Activated naive CD4-positive, alpha-beta T cell treated with anti-CD3 and anti-CD28 coated beads for 36 hours (primary cell): ENCODE results near the gene ZNF263. TPM values are rescaled to one million over a fixed set of nuclear protein-coding genes. Genes with fewer than 3 reads are reported as not detected.
A peak's percentile ranks its signal among the peaks of the same experiment; 100 is the strongest.

ENCODE experiments used
- CTCF ChIA-PET: fragments of 350-600 bp; sonication (Branson Sonifier 250); formaldehyde crosslinking; loops from one replicate; lab custom pipeline; 2021; ENCODE audit warnings: antibody characterized with exemption; lab: Charles Lee
- DNase-seq: peaks from one replicate; pipeline ENCODE4 v3.0.0-alpha.2; 2020
- H3K27ac Mint-ChIP-seq: one replicate; pipeline ENCODE4 v1.8.0; 2021; ENCODE audit warnings: mild to moderate bottlenecking, mixed read lengths
- H3K27me3 Mint-ChIP-seq: one replicate; pipeline ENCODE4 v1.8.0; 2021; ENCODE audit warnings: low read depth, mixed read lengths
- H3K36me3 Mint-ChIP-seq: one replicate; pipeline ENCODE4 v1.8.0; 2021; ENCODE audit warnings: low read depth, mixed read lengths
- H3K4me1 Mint-ChIP-seq: one replicate; pipeline ENCODE4 v1.8.0; 2021; ENCODE audit warnings: low read depth, mixed read lengths
- H3K4me3 Mint-ChIP-seq: one replicate; pipeline ENCODE4 v1.8.0; 2021; ENCODE audit warnings: mild to moderate bottlenecking, moderate library complexity, mixed read lengths
- H3K9me3 Mint-ChIP-seq: one replicate; pipeline ENCODE4 v1.8.0; 2021; ENCODE audit warnings: mixed read lengths
- intact Hi-C: fragments of 100-400 bp; cut with micrococcal nuclease; formaldehyde crosslinking; loops from one replicate; pipeline ENCODE4 v1.15.1; 2023
- total RNA-seq, 2 experiments: library from RNA; stranded (reverse); gene quantifications; one replicate each; pipeline ENCODE4 v1.2.3, GENCODE V29; 2021

Gene ZNF263
- total RNA-seq, result 10 to 100 TPM in 1 of 2 experiments, 1 to 10 TPM in 1; 9.1 to 12.2 TPM

GRCh38 chr16:3282730-3283542 is at the start of gene ZNF263:
ZNF263 (plus strand) TSS chr16:3283491; CDS start chr16:3283819, 328 bp downstream.
- peak within 1 kb of the TSS; percentile 95 for H3K4me3 Mint-ChIP-seq
- H3K9me3 Mint-ChIP-seq, result peaks cover 13% of the 10 kb centered on the region
- DNase-seq, result peak; percentile 96
- intact Hi-C loops, result loop anchor here (1.0 to 2.0 kb wide), 10 partner anchors 19 to 217 kb away; partner anchors contain the start of genes OR1F1, TIGD7, ZNF174 and ZNF200
- peak within 1 kb of the TSS; percentile 97 for H3K27ac Mint-ChIP-seq
- H3K36me3 Mint-ChIP-seq, result peaks cover 42% of the 10 kb centered on the region
- peaks cover 28% of the 10 kb centered on the region for H3K4me1 Mint-ChIP-seq
- CTCF ChIA-PET, result interaction anchor here (0.9 kb wide), 1 partner anchor 153 kb away, joined by 4 read pairs; no protein-coding TSS in a partner anchor
- H3K27me3 Mint-ChIP-seq, result no peaks in the 10 kb centered on the region

- H3K4me3 Mint-ChIP-seq, result peak overlapping the region; percentile 83
- peaks cover 28% of the 10 kb centered on the region for H3K4me1 Mint-ChIP-seq
- H3K27ac Mint-ChIP-seq, result peak overlapping the region; percentile 90
- CTCF ChIA-PET, result interaction anchor here (0.6 kb wide), 1 partner anchor 88 kb away, joined by 5 read pairs; no protein-coding TSS in a partner anchor
- no peaks in the 10 kb centered on the region for H3K27me3 Mint-ChIP-seq
- no peak for DNase-seq
- peaks cover 42% of the 10 kb centered on the region for H3K36me3 Mint-ChIP-seq
- H3K9me3 Mint-ChIP-seq, result peaks cover 18% of the 10 kb centered on the region
- intact Hi-C loops, result loop anchor here (2.0 kb wide), 2 partner anchors 46 to 130 kb away; partner anchors contain the start of gene OR1F1
Observed at GRCh38 chr16:3234543-3234856, 48.8 kb upstream of the ZNF263 start.

GRCh38 chr16:3234857-3235561 is 48.3 kb upstream of the ZNF263 start, which contains the start of gene ZNF200:
ZNF200 (minus strand) TSS chr16:3235158; CDS start chr16:3233755, 1,403 bp downstream.
- peak within 1 kb of the TSS; percentile 90 for H3K27ac Mint-ChIP-seq
- CTCF ChIA-PET, result no interaction called here
- no peaks in the 10 kb centered on the region for H3K27me3 Mint-ChIP-seq
- H3K4me1 Mint-ChIP-seq, result peaks cover 28% of the 10 kb centered on the region
- intact Hi-C loops, result loop anchor here (1.0 to 2.0 kb wide), 7 partner anchors 20 to 166 kb away; partner anchors contain the start of genes OR1F1, TIGD7, ZNF174 and ZNF263
- DNase-seq, result peak; percentile 98
- peak within 1 kb of the TSS; percentile 83 for H3K4me3 Mint-ChIP-seq
- peaks cover 16% of the 10 kb centered on the region for H3K9me3 Mint-ChIP-seq
- H3K36me3 Mint-ChIP-seq, result peaks cover 38% of the 10 kb centered on the region

DNA sequence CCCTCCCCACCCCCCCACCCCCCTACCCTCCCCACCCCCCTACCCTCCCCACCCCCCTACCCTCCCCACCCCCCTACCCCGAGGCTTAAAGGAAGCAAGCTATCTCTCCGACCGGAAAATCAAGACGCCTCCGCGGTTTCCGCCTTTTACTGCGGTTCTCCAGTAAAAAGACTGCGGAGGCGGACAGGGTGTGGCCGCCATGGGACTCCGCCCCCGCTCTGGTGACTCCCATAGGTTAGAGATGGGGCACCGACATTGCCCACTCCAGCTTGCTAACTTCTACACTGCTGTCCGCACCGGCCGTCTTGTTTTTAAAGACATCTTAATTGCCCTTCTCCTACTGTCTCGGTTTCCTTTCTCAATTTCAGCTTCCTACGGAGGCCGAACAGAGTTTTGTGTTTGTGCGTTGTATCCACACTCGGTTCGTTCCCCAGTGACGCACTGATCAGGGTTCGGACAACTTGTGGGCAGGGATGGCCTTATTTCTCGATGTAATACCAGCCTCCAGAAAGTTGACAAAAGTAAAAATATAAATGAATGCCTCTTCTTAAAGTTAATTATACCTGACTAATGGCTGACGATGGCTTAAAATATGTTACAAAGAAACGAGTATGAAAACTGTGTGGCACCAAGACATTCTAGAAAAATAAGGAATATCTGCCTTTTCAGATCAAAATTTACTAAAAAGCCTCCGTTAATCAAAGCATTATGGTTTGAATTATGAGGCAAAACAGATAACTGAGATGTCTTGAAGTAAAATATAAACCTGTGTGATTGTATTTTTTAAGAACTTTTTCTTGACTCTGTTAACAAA is 47.2 kb upstream of the ZNF263 start:
- intact Hi-C loops, result loop anchor here (1.0 to 2.0 kb wide), 7 partner anchors 21 to 165 kb away; partner anchors contain the start of genes OR1F1, TIGD7, ZNF174 and ZNF263
- peak overlapping the region; percentile 61 for H3K27ac Mint-ChIP-seq
- peaks cover 28% of the 10 kb centered on the region for H3K36me3 Mint-ChIP-seq
- H3K4me1 Mint-ChIP-seq, result peaks cover 28% of the 10 kb centered on the region
- peak; percentile 70 for DNase-seq
- H3K27me3 Mint-ChIP-seq, result no peaks in the 10 kb centered on the region
- peak overlapping the region; percentile 71 for H3K4me3 Mint-ChIP-seq
- peaks cover 10% of the 10 kb centered on the region for H3K9me3 Mint-ChIP-seq
- CTCF ChIA-PET, result no interaction called here

DNA sequence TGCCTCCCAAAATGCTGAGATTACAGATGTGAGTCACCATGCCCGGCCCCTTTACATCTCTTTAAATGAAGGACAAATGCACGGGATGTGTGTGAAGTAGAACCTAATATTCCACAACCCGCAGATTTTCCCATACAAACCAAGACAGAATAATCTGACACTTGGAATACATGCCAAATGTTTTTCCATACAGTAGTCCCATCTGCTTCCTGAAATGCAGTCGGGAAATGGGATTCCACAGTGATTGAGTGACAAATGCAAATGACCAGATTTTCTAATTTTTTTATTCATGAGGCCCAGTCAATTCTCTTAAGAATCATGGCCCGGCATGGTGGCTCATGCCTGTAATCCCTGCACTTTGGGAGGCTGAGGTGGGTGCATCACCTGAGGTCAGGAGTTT is 41.5 kb upstream of the ZNF263 start:
- Mint-ChIP-seq H3K9me3 (no peaks in the 10 kb centered on the region), H3K27ac (no peak overlapping the region), H3K4me1 (no peaks in the 10 kb centered on the region), H3K36me3 (no peaks in the 10 kb centered on the region), H3K27me3 (no peaks in the 10 kb centered on the region), H3K4me3 (no peak overlapping the region)
- DNase-seq, result no peak
- CTCF ChIA-PET, result no interaction called here
- intact Hi-C loops, result no loop called here

DNA sequence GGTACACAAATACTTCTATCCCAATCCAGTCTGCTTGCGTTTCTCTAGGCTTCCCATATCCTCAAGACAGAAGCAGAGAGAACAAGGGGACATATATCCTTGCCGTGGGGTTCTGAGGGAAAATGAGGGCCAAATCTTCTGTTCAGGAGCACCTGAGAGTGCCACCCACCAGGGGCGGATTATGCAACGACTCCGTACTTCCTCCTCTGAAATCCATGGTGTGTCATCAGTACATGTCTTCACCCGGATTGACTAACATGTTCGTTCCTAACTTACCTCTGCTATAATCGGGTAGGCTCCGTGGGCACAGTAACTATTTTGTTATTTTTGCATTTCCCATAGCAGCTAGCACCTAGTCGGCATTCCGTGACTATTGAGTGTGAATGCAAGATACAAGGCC is 40.6 kb upstream of the ZNF263 start:
- Mint-ChIP-seq H3K4me3 (no peak overlapping the region), H3K4me1 (no peaks in the 10 kb centered on the region), H3K36me3 (no peaks in the 10 kb centered on the region), H3K27ac (no peak overlapping the region), H3K27me3 (no peaks in the 10 kb centered on the region), H3K9me3 (no peaks in the 10 kb centered on the region)
- CTCF ChIA-PET, result no interaction called here
- DNase-seq, result no peak
- intact Hi-C loops, result no loop called here

DNA sequence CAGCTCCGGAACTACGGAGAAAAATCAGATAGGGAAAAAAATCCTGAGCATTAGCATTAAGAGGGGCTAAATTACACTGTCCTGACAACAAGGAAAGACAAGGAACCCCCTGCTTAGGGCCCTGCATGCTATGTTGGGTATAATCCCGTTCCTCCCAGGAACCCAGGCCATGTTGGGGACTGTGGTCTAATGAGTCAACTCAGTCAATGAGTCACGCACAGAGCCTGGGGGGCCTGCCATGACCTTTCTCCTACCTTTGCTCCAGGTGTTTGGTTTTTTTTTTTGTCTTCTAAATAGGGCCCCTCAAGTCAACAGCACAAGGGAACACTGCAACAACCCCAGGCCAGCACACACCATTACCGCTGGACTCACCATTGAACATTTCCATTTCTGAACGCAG is 39.4 kb upstream of the ZNF263 start:
- no peak for DNase-seq
- H3K4me3 Mint-ChIP-seq, result no peak overlapping the region
- peak overlapping the region; percentile 15 for H3K27ac Mint-ChIP-seq
- no peaks in the 10 kb centered on the region for H3K27me3 Mint-ChIP-seq
- no peaks in the 10 kb centered on the region for H3K9me3 Mint-ChIP-seq
- H3K4me1 Mint-ChIP-seq, result no peaks in the 10 kb centered on the region
- intact Hi-C loops, result no loop called here
- CTCF ChIA-PET, result no interaction called here
- H3K36me3 Mint-ChIP-seq, result no peaks in the 10 kb centered on the region

DNA sequence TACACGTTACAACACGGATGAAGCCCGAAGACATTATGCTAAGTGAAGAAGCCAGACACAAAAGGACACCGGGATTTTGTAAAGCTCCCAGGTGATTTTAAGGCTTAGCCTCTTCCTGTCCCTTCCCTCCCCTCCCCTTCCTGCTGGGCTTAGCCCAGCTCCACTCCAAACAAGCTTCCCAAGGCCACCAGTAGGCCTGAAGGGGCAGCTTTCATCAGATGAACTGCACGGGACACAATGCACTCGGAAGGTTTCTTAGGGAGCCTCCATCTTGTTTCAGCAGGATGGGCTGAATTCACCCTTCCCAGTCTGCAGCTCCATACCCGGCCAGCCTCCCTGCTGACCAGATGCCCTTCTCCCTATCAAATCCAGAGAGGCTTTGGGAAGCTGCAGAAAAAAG is 37.3 kb upstream of the ZNF263 start:
- H3K9me3 Mint-ChIP-seq, result no peaks in the 10 kb centered on the region

DNA sequence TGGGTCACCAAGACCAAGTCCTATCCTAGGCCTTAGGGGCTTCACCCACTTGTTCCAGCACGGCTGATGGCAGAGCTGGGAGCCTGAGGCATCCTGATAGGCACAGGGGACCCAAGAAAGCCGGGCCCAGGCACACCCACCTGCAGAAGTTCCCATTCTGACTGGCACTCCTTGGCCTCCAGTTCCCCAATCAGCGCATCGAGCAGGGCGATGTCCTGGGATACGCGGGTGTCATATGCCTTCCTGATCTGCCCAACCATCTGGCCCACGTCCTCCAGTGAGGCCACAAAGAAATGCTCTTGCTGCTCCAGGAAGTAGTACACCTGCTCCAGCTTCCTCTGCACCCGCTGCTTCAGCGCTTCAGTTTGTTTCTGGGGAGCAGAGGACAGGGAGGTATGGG is 36.4 kb upstream of the ZNF263 start:
- Mint-ChIP-seq H3K9me3 (no peaks in the 10 kb centered on the region), H3K27me3 (no peaks in the 10 kb centered on the region), H3K36me3 (no peaks in the 10 kb centered on the region), H3K27ac (no peak overlapping the region), H3K4me3 (no peak overlapping the region), H3K4me1 (no peaks in the 10 kb centered on the region)
- no peak for DNase-seq
- CTCF ChIA-PET, result no interaction called here
- intact Hi-C loops, result no loop called here

More for the DNA sequence above, 37.3 kb upstream of the ZNF263 start:
- no peak for DNase-seq
- H3K27ac Mint-ChIP-seq, result no peak overlapping the region
- H3K27me3 Mint-ChIP-seq, result no peaks in the 10 kb centered on the region
- H3K4me3 Mint-ChIP-seq, result no peak overlapping the region
- no peaks in the 10 kb centered on the region for H3K4me1 Mint-ChIP-seq
- no peaks in the 10 kb centered on the region for H3K36me3 Mint-ChIP-seq
- intact Hi-C loops, result no loop called here
- CTCF ChIA-PET, result interaction anchor here (0.6 kb wide), 1 partner anchor 244 kb away, joined by 3 read pairs; no protein-coding TSS in a partner anchor

DNA sequence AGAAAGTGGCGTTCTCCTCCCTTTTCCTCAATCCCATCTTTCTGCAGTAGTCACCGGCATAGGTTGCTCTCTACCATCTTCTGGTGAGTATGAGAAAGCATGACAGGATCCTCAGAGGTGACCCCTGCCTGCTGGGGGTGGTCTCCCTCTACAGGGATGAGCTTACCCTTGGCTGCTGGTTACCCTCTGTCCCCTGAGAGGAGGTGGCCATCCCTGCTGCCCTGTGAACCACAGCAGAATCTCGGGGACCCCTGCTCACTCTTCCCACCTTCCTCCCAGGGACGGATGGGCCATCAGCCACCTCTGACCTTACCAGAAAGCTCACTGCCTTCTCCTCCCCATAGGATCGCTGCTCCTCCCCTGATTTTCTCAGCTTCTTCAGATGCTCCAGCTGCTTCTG is 34.7 kb upstream of the ZNF263 start:
- CTCF ChIA-PET, result no interaction called here

GRCh38 chr16:3249020-3249419 is 34.3 kb upstream of the ZNF263 start:
- no peaks in the 10 kb centered on the region for H3K36me3 Mint-ChIP-seq
- H3K9me3 Mint-ChIP-seq, result no peaks in the 10 kb centered on the region
- H3K27ac Mint-ChIP-seq, result no peak overlapping the region
- DNase-seq, result no peak
- intact Hi-C loops, result no loop called here
- no peaks in the 10 kb centered on the region for H3K27me3 Mint-ChIP-seq
- no peak overlapping the region for H3K4me3 Mint-ChIP-seq
- H3K4me1 Mint-ChIP-seq, result no peaks in the 10 kb centered on the region
- CTCF ChIA-PET, result no interaction called here

More for the DNA sequence above, 34.7 kb upstream of the ZNF263 start:
- Mint-ChIP-seq H3K4me1 (no peaks in the 10 kb centered on the region), H3K36me3 (no peaks in the 10 kb centered on the region), H3K27me3 (no peaks in the 10 kb centered on the region), H3K4me3 (no peak overlapping the region), H3K27ac (no peak overlapping the region), H3K9me3 (no peaks in the 10 kb centered on the region)
- intact Hi-C loops, result no loop called here
- no peak for DNase-seq

DNA sequence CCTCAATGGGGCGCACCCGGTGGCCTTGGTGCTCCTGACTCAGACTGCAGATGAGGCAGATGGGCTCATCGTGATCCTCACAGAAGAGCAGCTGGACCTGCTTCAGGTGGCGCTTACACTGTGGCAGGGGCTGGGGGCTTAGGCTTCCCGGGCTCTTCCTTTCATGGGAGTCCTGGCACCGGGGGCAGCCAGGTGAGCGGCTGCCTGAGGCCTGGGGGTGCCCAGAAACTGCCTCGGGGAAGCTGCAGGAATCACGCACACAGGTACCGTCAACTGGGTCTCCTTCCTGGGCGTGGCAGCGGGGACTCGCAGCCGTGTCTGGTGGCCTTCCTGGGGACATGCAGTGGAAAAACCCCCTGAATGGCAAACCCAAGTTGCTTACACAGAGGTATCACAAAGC is 33.8 kb upstream of the ZNF263 start:
- Mint-ChIP-seq H3K4me1 (no peaks in the 10 kb centered on the region), H3K27me3 (no peaks in the 10 kb centered on the region), H3K36me3 (no peaks in the 10 kb centered on the region), H3K4me3 (no peak overlapping the region), H3K9me3 (no peaks in the 10 kb centered on the region), H3K27ac (no peak overlapping the region)
- intact Hi-C loops, result no loop called here
- DNase-seq, result no peak
- CTCF ChIA-PET, result no interaction called here
